Panc1 (cell line): Measurements from ENCODE around the gene TRIM17. TPM values are rescaled to one million over a fixed set of nuclear protein-coding genes. Genes with fewer than 3 reads are reported as not detected.
A peak's percentile ranks its signal among the peaks of the same experiment; 100 is the strongest.

ENCODE experiments used
- ATAC-seq: fragments of 200-7000 bp; cut with Tn5 transposase; 2 replicates; pipeline ENCODE4 v1.9.1; 2020; ENCODE audit warnings: mild to moderate bottlenecking, moderate library complexity
- BruUV-seq: library from RNA; stranded (reverse); fragments of 400-500 nt; replicated peaks from 2 replicates; lab custom pipeline; 2021; lab: Mats Ljungman, UMichigan
- CTCF ChIA-PET: fragments of 300-600 bp; sonication (Branson Sonifier 250); formaldehyde crosslinking; loops from one replicate; lab custom pipeline; 2022; ENCODE audit warnings: antibody characterized with exemption; lab: Charles Lee
- POLR2A ChIA-PET: fragments of 300-600 bp; sonication (Branson Sonifier 250); formaldehyde crosslinking; loops from one replicate; lab custom pipeline; 2022; ENCODE audit warnings: antibody characterized with exemption; lab: Charles Lee
- DNase-seq: peaks from one replicate; pipeline ENCODE4 v3.0.0-alpha.2; 2010; ENCODE audit warnings: low read depth, low spot score
- H3K27ac ChIP-seq: 2 replicates; pipeline ENCODE4 v1.5.1; 2011; ENCODE audit warnings: mild to moderate bottlenecking, low read length, inconsistent platforms
- H3K27me3 ChIP-seq: fragments of 200-500 bp; sonication (Bioruptor generic); 2 replicates; pipeline ENCODE4 v1.6.0; 2014; ENCODE audit warnings: low read length, inconsistent platforms; ENCODE audit not compliant: control insufficient read depth, insufficient read depth
- H3K36me3 ChIP-seq: fragments of 200-500 bp; sonication (Bioruptor generic); 2 replicates; pipeline ENCODE4 v1.5.1; 2014; ENCODE audit warnings: inconsistent platforms, mild to moderate bottlenecking, low read length, moderate library complexity; ENCODE audit not compliant: control insufficient read depth, insufficient read depth
- H3K4me1 ChIP-seq: 2 replicates; pipeline ENCODE4 v1.5.1; 2011; ENCODE audit warnings: inconsistent platforms, mild to moderate bottlenecking, low read length, moderate library complexity; ENCODE audit not compliant: control insufficient read depth, insufficient read depth
- H3K4me3 ChIP-seq, 2 experiments: 2 replicates each; pipeline ENCODE4 v1.5.1; 2011 to 2012; ENCODE audit warnings: low read depth in 2 of 2, low read length in 2 of 2, mild to moderate bottlenecking in 2 of 2, inconsistent platforms in 1 of 2, moderate library complexity in 1 of 2
- H3K9me3 ChIP-seq: fragments of 200-500 bp; sonication (Bioruptor generic); 2 replicates; pipeline ENCODE4 v1.5.1; 2014; ENCODE audit warnings: low read depth, mild to moderate bottlenecking, inconsistent platforms, low read length, moderate library complexity; ENCODE audit not compliant: control insufficient read depth, insufficient read depth
- CTCF ChIP-seq: fragments of 450-650 bp; IDR thresholded peaks from 2 replicates; pipeline ENCODE4 v1.5.1; 2017; ENCODE audit warnings: mild to moderate bottlenecking
- POLR2AphosphoS5 ChIP-seq: IDR thresholded peaks from 2 replicates; pipeline ENCODE4 v1.6.1; 2012; ENCODE audit warnings: mild to moderate bottlenecking, low read depth, low read length, moderate library complexity
- REST ChIP-seq, 2 experiments: IDR thresholded peaks; 2 replicates each; pipeline ENCODE4 v1.6.1; 2011 to 2012; ENCODE audit warnings: low read depth in 2 of 2, control low read depth in 1 of 2, low read length in 1 of 2, mild to moderate bottlenecking in 1 of 2, moderate library complexity in 1 of 2; ENCODE audit not compliant: insufficient read depth in 1 of 2
- SIN3A ChIP-seq: IDR thresholded peaks from 2 replicates; pipeline ENCODE4 v1.6.1; 2012; ENCODE audit warnings: low read depth, mild to moderate bottlenecking, low read length, moderate library complexity, borderline replicate concordance; ENCODE audit not compliant: insufficient read depth
- TCF7L2 ChIP-seq: IDR thresholded peaks from 2 replicates; pipeline ENCODE4 v1.6.1; 2011; ENCODE audit warnings: mild to moderate bottlenecking, low read depth, low read length, inconsistent platforms
- in situ Hi-C: cut with HindIII; loops from 2 replicates; pipeline ENCODE4 v1.10.0; 2016; ENCODE audit warnings: low sequenced_read_pairs, low pct_unique_long_range_greater_than_20kb
- intact Hi-C: fragments of 100-400 bp; cut with micrococcal nuclease; formaldehyde crosslinking; loops from one replicate; pipeline ENCODE4 v1.10.0; 2022; ENCODE audit not compliant: unreplicated experiment
- total RNA-seq: library from RNA; stranded (reverse); gene quantifications from one replicate; pipeline ENCODE4 v1.2.1, GENCODE V29; 2021; ENCODE audit not compliant: unreplicated experiment

The TRIM17 gene
- total RNA-seq, 1 experiment from 2014 or later = 1.2 TPM

- no TSS peak for BruUV-seq
- no peaks in the 10 kb centered on the region for H3K9me3 ChIP-seq
- TF ChIP-seq CTCF (peak; percentile 38), SIN3A (no peak), TCF7L2 (no peak)
- in situ Hi-C loops = no loop called here
- H3K27ac ChIP-seq = no peak overlapping the region
- ATAC-seq = 0 out of 2 replicates have a peak, but pooled peaks have one; percentile 11
- DNase-seq = no peak
- H3K36me3 ChIP-seq = no peaks in the 10 kb centered on the region
- H3K27me3 ChIP-seq = no peaks in the 10 kb centered on the region
- ChIA-PET POLR2A (no interaction called here), CTCF (no interaction called here)
- H3K4me3 ChIP-seq = peak overlapping the region; percentile 53 to 60
- intact Hi-C loops = no loop called here
- 0 out of 2 replicates have a peak, but pooled peaks cover 2% of the 10 kb centered on the region for H3K4me1 ChIP-seq
These were observed 37.7 kb downstream of the TRIM17 start for GRCh38 chr1:228378873-228379460.

- ATAC-seq (peak; percentile 64), DNase-seq (no peak)
- H3K4me1 ChIP-seq = 0 out of 2 replicates have a peak, but pooled peaks cover 2% of the 10 kb centered on the region
- no peak overlapping the region for H3K27ac ChIP-seq
- TF ChIP-seq POLR2AphosphoS5 = peak; percentile 39; the same call in 1 of the 2 replicates
- TF ChIP-seq CTCF = peak; percentile 81
- no peak for TF ChIP-seq TCF7L2
- TF ChIP-seq SIN3A = no peak
- TF ChIP-seq REST (IDR thresholded peaks at IDR 0.05; ENCODE audit: insufficient read depth in 1 of 2, low read depth in 2 of 2, low read length in 1 of 2) = no peak
- peak overlapping the region; percentile 53 to 60 for H3K4me3 ChIP-seq
- H3K27me3 ChIP-seq = no peaks in the 10 kb centered on the region
- ChIA-PET CTCF (interaction anchor here (0.6 kb wide), 1 partner anchor 49 kb away, joined by 3 read pairs; no protein-coding TSS in a partner anchor), POLR2A (no interaction called here)
- no peaks in the 10 kb centered on the region for H3K36me3 ChIP-seq
- no TSS peak for BruUV-seq
- in situ Hi-C loops (no loop called here), intact Hi-C loops (no loop called here)
- H3K9me3 ChIP-seq = no peaks in the 10 kb centered on the region
These were observed 38.4 kb downstream of the TRIM17 start for GRCh38 chr1:228378090-228378872.
